Non-pigmented ciliary epithelial cell (primary cell): Measurements from ENCODE around the gene CTDSPL.

Source experiments
- DNase-seq: peaks from one replicate; pipeline ENCODE4 v3.0.0-alpha.2; 2010; ENCODE audit warnings: low read depth

CTDSPL gene

DNA sequence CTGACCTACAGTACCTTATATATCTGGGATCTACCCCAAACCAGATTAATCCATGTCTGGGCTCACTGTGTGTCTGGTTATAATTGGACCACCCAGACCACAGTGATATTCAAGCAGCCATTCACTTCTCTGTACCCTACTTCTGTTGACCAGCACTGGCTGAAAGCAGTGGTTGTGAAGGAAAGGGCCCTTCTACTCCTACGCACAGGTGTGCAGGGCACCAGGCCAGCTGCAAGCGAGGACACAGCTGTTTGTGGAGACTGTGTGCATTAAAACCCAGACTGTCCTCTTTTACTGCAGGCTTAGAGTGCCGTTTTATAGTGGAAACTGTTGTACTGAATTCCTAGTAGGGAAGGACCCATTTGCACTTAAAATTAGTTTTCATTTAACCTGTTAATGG, 29.5 kb downstream of the CTDSPL start:
- no peak for DNase-seq

DNA sequence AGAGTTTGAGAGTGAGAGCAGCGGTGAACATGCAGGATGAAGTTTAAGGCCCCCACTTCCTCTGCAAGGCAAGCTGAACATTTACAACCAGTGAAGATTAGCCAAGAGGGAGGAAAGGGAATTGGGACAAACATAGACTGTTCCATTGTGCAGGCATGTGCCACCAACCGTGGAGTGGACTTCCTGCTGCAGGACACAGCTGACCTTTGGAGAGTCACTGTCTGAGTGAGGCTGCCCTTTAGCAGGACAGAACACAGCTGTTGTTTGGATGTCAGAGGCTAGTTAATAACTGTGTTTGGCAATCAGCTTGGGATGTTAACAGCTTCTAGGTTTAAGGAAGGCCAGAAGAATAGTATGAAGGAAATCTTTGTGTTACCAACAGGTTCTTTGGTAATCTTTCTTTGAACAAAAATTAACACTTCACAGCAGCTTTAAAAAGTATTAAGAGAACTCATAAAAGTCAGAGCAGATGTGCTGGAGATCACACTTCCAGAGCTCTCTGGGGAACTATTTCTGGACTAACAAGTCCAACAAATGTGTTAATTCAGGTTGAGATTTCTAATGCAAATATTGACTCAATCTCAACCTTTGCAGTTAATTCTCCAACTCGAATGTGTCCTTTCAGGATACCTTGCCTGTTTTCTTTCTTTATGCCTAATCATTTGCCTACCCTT, 31.4 kb downstream of the CTDSPL start:
- DNase-seq, result no peak

DNA sequence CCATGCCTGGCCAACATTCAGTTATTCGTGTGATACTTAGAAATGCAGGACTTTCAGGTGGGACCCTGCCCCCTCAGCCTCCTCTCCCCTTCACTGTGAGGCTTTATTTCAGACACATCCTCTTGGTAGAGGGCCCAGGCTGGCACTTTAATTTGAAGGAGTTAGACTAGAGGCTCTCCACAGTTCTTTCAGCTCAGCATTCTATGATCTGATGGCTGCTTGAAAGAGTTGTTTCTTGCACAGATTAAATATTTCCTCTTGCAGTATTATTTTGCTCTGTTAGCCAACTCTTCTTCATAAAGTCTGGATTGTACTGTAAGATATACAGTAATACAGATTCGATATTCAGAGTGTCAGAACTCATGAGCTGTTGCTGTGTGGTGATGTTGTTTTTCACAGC, 35.1 kb downstream of the CTDSPL start:
- DNase-seq, result no peak

DNA sequence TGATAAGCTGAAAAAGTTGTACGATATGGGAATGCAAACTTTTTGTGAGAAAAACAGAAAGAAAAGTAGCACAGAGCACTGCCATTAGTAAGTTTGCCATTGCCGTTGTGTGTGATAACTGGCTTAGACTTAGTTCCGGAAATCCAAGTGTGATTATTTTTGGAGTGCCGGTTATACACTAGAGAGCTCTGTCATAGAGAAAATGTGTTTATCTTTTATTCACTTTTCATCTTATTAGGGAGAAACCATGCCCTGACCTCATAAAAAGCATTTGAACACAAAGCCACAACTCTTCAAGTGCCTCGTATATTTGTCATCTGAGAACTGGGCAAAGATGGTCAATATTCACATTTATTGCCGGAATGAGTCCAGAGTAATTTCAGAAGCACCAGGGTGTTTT, 36.1 kb downstream of the CTDSPL start:
- DNase-seq, result no peak

DNA sequence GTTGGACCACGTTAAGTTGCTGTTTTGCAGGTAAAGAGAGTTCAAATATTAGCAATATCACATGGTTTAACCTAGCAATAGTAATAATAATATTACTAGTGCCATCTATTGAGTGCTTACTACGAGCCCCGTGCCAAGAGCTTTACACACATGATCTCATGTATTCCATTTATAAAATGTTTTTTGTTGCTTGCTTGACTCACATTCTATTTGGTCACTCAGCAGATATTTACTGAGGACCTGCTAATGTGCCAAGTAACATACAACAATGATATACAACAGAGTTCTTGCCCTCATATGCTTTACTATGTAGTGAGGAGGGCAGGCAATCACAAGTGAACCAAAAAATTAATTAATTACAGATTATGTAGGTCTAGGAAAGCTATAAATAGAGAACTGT, 36.7 kb downstream of the CTDSPL start:
- DNase-seq, result no peak

DNA sequence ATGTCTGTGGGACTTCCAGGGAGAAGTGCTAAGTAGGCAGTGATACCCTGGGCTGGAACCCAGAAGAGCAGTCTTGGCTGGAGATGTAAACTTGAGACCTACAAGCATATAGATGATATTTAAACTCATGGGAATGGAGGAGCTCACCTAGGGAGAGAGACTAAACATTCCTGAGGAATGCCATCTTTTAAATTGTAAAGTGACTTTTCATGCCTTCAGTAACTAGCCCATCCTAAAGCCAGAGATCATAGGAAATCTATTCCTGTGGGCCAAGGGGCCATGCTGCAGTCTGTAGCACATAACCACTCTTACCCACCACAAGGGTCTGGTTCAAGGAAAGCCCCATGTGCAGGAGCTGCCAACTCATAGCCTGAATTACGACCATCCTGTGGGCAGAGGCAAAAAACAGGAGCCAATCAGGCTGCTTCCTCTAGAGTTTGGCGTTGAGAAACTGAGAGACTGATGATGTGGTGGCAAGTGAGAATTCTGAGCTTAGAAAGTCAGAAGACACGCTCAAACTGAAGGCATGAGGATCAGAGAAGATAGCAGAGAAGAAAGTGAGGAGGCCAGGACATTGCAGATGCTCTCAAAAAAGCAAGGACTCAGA, 37.5 kb downstream of the CTDSPL start:
- DNase-seq, result no peak

DNA sequence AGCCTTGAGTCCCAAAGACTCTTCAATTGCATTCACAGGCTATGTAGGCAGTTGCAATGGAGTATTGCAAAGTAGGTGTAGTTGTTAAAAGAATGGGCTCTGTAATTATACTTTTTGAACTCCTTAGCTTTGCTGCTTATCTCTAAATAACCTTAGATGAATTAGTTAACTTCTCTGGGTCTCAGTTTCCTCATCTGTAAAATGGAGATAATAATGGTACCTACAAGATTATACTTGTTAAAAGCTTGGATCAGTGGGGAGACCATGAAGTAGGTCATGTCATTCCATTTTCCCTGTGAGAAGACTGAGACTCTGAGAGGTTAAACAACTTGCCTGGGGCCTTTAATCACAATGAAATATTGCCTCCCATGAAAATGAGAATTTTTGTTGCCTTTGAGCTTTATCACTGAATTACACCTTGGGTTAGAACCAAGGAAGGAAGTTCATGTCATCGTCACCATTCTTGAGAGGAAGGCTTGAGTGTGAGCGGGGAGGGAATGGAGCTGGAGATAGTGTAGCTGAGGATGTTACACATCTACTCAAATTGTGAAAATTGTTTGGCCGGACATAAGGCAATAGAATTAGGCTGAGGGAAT, 38.1 kb downstream of the CTDSPL start:
- DNase-seq, result no peak

DNA sequence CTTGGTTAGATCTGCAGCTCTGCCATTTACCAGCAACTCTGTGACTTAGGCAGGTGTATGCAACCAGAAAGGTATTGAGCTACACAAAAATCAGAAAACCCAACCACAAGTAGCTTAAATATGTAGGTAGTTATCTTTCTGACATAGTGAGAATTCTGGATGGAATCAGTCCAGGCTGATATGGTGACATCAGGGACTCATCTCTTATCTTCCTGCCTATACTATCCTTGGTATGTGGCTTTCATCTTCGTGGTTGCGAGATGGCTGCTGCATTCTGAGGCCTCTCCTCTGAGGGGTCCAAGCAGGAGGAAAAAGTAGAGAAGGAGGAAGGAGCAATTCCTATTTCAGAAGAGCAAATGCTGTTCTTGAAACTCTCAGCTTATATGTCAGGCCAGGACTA, 40.0 kb downstream of the CTDSPL start:
- DNase-seq, result no peak

DNA sequence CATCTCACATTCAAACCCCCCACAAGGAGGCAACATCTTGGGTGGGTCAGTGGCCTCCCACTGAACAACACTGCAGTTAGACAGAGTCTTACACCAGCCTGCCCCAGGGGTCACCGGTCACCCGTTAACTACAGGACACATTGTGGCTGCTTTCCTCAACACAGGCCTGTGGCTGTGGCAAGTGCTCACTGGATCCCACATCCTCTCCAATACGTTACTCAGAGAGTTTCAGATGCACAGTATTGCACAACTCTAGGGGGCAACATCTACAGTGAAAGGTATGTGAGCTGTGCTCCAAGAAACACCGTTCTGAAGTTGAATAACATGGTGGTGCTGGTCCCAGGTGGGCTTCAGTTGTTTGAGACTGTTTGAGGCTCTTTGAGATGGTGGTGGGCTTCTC, 41.0 kb downstream of the CTDSPL start:
- no peak for DNase-seq

DNA sequence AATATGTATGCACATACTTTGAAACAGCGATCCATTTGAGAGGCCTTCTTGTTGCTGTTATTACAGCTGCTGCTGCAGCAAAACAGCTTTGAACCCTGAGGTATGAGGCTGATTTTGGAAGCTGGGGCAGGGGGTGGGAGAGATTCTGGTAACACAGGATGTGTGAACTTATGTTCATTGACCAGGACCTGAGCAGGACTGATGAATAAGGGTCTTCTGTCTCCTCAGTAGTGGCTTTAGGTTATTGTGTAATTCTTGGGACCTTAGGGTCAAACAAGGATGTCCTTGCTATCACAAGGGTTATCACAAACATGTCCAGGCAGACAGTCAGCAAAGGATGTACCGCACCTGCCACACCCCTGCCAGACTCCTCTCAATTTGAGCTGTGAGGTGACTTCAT, 41.6 kb downstream of the CTDSPL start:
- no peak for DNase-seq

DNA sequence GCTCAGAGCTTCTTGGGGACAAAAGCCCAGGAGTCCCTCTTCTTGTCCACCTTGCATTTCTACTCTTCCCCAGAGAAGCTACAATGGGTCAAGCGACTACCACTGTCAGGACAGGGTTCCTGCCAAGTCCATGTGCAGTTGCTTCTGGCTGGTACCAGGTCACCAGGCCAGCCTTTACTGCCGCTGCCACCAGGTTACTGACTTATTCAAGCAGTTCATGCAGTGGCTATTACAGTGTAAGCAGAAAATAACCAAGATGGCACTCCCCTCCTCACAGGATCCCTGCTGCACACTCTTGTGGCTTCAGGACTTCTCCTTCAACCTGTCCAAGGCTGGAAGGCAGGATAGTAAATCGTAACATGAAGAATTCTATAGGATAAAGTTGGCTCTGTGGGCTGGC, 42.1 kb downstream of the CTDSPL start:
- DNase-seq, result no peak

DNA sequence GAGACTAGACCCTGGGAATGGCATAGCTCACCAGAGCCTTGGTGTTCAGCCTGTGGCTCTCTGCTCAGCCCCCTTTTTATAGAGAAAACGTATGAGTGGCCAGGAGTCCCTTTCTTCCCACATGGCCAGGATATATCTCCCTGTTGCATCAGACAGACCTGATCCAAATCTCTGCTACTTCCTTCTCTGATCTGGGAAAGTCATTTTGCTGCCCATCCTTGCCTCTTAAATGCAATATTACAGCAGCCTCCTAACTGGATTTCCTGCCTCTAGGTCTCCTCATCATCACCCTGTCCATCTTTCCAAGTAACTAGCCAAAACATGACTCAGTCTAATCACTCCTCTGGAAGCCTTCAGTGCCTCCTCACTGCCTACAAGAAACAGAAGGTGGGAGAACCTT, 42.9 kb downstream of the CTDSPL start:
- no peak for DNase-seq

DNA sequence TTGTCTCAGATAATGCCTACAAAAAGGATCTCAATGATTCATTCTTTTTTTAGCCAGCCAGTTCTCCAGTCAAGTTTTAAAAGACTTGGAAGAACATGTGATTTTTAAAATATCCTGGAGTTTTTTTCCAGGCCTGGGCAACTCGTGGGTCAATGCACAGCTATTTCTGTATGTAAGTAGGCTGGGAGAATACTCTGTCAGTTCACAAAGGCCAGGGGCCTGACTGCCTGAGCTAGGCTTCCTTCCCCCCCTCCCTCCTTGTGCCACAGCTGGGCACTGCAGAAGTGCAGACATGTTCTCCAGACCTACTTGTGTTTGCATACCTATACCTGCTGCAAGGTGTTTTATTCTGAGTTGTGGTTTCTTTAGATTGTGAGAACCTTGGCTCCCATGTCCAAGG, 43.7 kb downstream of the CTDSPL start:
- DNase-seq, result no peak

DNA sequence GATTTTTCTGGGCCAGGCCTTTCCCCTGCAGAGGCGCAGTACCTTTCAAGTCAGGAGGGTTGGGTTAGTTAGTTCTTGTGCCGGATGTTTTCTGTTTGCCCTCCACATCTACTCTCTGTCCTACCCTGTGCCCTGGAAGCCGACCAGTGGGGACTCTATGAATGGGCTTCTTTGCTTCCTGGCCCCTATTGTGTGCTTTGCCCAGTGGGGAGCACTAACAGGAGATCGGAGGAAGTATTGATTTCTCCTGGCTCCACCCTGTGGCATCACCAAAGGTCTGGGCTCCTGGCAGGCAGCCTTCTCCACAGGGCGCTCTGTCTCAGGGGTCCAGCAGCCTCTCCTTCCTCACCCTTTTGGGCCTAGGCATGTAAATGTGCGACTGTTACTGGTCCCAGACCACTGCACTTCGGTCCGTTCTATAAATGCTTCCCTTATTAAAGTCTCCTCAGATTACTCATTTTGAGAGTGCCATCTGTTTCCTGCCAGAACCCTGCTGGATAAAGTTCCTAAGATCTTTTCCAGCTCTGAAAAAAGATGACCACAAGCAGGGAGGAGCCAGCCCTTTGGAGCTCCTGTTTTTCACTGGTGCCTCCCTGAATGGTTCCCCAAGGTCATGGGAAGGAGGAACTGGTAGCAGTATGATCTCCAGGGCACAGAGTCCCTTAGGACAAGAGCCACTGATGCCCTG, 44.5 kb downstream of the CTDSPL start:
- DNase-seq, result no peak

DNA sequence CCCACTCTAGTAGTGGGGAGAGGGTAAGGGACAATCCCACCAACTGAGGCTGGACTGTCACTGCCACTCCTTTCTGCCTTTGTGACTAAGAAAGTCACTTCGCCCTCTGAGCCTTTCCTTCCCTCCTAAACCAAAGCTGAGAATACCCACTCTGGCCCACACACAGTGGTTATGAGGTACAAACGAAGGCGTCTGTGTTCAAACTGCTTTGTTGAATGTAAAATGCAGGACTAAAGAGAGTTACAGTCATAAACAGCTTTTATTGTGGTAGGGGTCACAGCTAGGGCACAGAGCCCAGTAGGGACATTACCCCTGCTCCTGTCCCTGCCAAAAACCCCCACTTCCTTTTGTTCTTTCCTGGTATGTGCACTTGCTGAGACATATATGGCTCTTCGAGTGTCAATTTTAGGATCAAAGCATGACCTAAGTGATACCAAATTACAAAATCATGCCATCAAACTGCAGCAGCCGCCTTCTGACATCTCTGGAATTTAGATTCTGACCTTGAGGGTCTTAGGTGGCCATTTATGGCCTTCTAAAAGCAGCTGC, 45.1 kb downstream of the CTDSPL start:
- DNase-seq, result no peak

DNA sequence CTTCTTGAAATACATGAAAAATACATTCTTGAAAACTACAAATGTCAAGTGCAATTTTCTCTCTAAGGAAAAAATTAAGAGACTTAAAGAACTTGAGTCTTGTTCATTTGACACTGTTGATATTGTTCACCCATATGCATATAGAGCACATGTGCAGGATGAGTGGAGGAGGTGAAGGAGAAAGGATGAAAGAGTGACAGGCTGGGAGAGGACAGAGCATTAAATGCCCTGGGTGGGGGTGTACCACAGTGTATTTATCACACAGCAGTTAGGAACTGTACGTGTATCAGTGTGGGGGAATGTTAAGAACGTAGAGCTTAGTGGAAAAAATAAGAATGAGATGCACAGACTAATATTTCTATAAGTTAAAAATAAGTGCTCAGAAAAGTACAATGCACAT, 45.7 kb downstream of the CTDSPL start:
- DNase-seq, result no peak

DNA sequence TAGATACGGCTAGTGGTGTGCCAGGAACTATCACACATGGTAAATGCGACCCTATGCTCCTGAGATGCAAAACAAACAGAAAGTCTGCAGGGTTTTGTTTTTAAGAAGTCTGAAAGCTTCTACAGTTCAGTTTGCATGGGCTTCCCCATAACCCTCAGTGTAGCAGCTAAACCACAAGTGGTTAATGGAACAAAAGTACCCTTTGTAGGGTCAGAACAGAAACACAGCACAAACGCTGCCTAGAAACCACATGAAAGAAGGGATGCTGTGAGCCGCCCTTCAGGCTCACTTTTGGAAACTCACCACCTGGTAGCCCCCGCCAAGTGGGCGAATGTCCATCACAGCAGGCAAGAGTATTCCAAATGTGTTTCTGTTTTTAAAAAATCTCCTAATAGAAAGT, 46.2 kb downstream of the CTDSPL start:
- no peak for DNase-seq

DNA sequence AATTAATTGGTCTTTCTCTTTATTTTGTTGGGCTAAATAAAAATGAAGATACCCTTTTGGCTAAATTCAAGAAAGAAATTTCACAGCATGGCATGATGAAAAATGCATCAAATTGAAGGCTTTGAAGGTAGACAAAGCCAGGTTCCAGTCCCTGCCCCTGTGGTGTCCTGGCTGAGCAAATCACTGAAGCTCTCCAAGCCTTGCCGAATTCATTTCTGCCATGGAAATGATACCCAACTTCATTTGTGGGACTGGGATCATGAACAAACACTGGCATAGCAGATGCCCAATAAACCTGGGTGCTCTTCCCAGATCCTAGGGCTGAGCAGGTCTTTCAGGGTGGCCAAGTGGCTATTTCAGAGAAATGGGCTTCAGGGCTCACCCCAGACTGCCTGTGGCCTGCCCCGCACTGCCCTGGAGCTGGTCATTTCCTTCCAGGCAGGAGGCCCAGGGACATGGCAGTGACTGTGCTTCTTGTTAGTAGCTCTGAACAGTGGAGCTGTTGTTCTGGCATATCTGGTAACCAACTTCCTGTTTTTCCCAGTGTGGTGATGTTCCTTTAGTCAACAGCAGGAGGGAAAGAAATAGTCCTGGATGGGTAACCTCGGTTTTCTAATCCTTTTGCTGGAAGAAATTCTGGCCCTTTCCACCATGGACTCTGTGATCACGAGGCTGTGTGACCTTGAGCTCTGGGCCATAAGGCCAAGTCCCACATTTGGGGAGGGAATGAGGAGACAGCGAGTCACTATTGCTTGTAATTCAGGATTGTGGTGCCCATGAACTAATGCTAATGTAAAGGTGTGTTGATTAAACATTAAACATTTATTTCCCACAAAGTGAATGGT, 47.6 kb downstream of the CTDSPL start:
- DNase-seq, result no peak

DNA sequence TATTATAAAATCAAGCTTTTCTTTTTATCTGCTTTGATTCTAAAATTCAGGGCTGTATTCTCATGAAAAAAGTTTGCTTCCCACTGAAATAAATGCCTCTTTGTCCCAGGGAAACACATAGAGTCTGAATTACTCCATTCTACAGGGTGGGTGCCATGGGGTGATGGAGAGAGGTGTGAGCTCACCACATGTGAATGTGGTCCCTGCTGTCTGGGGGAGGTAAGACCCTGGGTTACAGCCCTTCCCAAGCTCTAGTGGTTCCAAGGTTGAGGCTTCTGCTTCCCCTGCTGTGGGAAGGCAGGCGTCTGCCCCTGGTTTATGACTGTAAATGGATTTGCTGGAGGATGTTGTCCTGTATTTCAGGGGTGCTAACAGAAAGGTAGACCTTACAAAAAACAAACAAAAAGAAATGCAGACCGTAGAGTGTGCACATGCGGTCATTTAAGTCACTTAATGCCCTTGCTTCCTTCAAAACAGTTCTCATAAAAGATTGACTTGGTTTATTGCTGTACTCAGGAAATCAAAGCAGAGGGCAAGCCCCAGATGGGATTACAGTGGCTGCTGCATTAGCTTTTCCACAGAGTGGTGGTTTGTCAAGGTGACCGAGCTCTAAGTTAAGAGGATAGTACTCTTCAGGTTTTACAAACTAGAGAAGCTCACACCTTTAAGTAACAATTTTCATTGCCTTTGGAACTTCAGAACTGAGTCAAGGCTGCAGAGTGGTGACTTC, 49.2 kb downstream of the CTDSPL start:
- DNase-seq, result no peak

DNA sequence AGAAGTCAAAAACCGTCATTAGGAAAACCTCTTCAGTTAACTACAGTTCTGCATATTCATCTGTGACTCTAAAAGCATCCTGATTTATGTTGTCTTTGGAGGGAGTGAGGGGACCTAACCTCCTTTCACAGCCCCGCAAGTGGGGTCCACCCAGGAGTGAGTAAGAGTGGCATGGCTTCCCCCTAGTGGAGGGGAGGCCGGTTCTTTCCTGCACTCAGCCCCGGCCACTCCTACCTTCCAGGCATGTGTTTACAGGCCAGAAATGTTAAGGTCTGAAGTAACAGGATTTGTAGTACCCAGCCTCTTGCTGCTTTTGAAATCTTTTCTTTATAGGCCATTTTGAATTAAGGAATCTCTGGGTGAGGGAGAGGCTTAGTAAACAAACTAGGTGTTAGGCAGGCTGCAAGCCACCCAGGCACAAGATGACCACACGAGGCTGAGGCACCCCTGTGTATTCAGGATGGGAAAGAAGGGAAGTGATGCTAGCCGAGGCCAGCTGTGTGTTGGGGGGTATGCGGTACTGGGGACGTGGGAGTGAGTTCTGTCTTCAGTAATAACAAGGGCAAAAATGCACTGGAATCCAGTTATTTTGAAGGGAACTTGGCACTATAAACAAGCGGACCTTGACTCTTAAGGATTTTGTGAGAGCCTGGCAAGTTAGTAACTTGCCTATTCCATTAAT, 50.5 kb downstream of the CTDSPL start:
- no peak for DNase-seq

DNA sequence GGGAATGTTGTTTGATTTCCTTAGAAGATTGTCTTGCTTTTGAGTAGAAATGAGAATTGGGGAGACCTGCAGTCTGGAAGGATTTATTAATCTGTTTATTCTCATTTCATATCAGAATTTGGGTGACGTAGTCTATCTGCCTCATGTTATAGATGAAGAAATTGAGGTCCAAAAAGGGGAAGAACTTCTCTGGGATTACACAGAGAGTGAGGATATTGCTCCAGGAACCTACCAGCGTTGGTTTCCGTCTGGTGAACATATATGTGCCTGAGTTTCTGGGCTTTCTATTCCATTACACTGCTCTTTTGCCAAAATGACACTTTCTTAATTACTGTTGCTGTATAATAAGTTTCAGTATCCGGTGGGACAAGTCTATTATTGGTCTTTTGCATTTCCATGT, 51.8 kb downstream of the CTDSPL start:
- DNase-seq, result no peak
